Pancreas (tissue), 10 donors: ENCODE data around the gene LAPTM4A. TPM values are rescaled to one million over a fixed set of nuclear protein-coding genes. Genes with fewer than 3 reads are reported as not detected.

Experiments used
- ATAC-seq, 4 donors: fragments of 200-7000 bp; cut with Tn5 transposase; one replicate each; pipeline versions ENCODE4 v1.8.0 to v1.9.1; 2020; ENCODE audit warnings: mild to moderate bottlenecking in 4 of 4, moderate library complexity in 4 of 4
- DNase-seq, 6 donors: peaks; one replicate each; pipeline ENCODE4 v3.0.0-alpha.2; 2020
- FAIRE-seq: peaks from 2 replicates; lab custom pipeline; 2012; peaks lifted over from hg19 to GRCh38; lab: Jason Lieb, UNC
- H3K27ac ChIP-seq, 4 donors: fragments of 200-600 bp; sonication (generic); 1 replicate in 3 of 4; 2 replicates in 1 of 4; pipeline versions ENCODE4 v1.5.0 to v1.8.0; 2020
- H3K27me3 ChIP-seq, 4 donors: fragments of 200-600 bp; one replicate each; pipeline ENCODE4 v1.8.0; 2021
- H3K36me3 ChIP-seq, 3 donors: fragments of 200-600 bp; sonication (generic) in 1 of 3; one replicate each; pipeline versions ENCODE4 v1.5.0 to v1.8.0; 2020 to 2021
- H3K4me1 ChIP-seq, 3 donors: fragments of 200-600 bp; one replicate each; pipeline ENCODE4 v1.8.0; 2021
- H3K4me3 ChIP-seq, 4 donors: fragments of 200-600 bp; sonication (generic) in 2 of 4; one replicate each; pipeline versions ENCODE4 v1.5.0 to v1.8.0; 2020 to 2021
- H3K9me3 ChIP-seq, 4 donors: fragments of 200-600 bp; one replicate each; pipeline ENCODE4 v1.8.0; 2021
- CTCF ChIP-seq, 4 donors: fragments of 200-600 bp; sonication (generic) in 3 of 4; IDR thresholded peaks; one replicate each; pipeline versions ENCODE4 v1.5.0 to v1.8.0; 2021; ENCODE audit warnings: antibody characterized with exemption in 4 of 4
- WGBS, 2 donors: extraction: QIAGEN DNeasy Blood & Tissue Kit; methylation state at CpG; one replicate each; pipeline ENCODE4 v1.1.7; 2013; 5-methylcytosine and 5-hydroxymethylcytosine counted together
- intact Hi-C, 3 donors: fragments of 100-400 bp; cut with DNase I; formaldehyde crosslinking; loops; one replicate each; pipeline versions ENCODE4 v1.11.1 to v1.14.2; 2022
- polyA plus RNA-seq, 2 donors: library from polyadenylated mRNA; stranded (reverse); fragments of 200-250 nt; gene quantifications; one replicate each; pipeline ENCODE4 v1.2.3, GENCODE V29; 2013
- total RNA-seq, 6 donors: library from RNA; stranded (reverse); fragmentation: NEBNext Ultra II Directional in 4 of 6; extraction: Animal tissue kit (Norgen Biotek cat#: 25700) in 4 of 6; gene quantifications; one replicate each; pipeline versions ENCODE4 v1.2.1 to v1.2.4, GENCODE V29; 2021 to 2023
- donor health status: healthy with polysubstance abuse.
- donor health status: DM: no; HTN: no; CAD: no; lungs with moderate emphysema.
- donor health status: DM: no; HTN: no; CAD: no.
- donor health status: control.
- donor health status: control.
- donor health status: Bipolar disorder and iron deficiency.
- donor health status: DM: yes; HTN: yes; CAD: no.
- donor health status: DM: no; HTN: no; CAD: no.
- donor health status: DM: no; HTN: no; CAD: no.
- donor health status: DM: yes; HTN: yes; CAD: no.

Gene LAPTM4A
- total and polyA plus RNA-seq, 8 donors, result 57.8 to 163 (median 98.7) TPM

GRCh38 chr2:20081841-20082240 lies 30.4 kb upstream of the LAPTM4A start:
- Histone ChIP-seq H3K9me3 (no peaks in the 10 kb centered on the region), H3K4me3 (no peak overlapping the region), H3K27ac (no peak overlapping the region), H3K4me1 (peaks cover 0 to 7% (median 0%) of the 10 kb centered on the region in 3 donors), H3K27me3 (no peaks in the 10 kb centered on the region), H3K36me3 (no peaks in the 10 kb centered on the region)
- intact Hi-C loops, result no loop called here
- no peak for DNase-seq
- no peak for FAIRE-seq
- no peak for TF ChIP-seq CTCF (IDR thresholded peaks at IDR 0.05)
- ATAC-seq, result peak in 2 of 4 donors; percentile 18 to 53
- 74 to 76% methylated on average over 2 of the region's 2 CpGs for WGBS, 2 donors

- WGBS, 2 donors, result 46 to 48% methylated on average over 8 of the region's 8 CpGs
- Histone ChIP-seq H3K27me3 (no peaks in the 10 kb centered on the region), H3K36me3 (no peaks in the 10 kb centered on the region), H3K4me3 (no peak overlapping the region), H3K9me3 (no peaks in the 10 kb centered on the region), H3K27ac (no peak overlapping the region), H3K4me1 (peaks cover 0 to 7% (median 0%) of the 10 kb centered on the region in 3 donors)
- peak in 1 of 6 donors; percentile 44 for DNase-seq
- peak in 3 of 4 donors; percentile 35 to 90 (median 87) for ATAC-seq
- intact Hi-C loops, result no loop called here
- no peak for TF ChIP-seq CTCF (IDR thresholded peaks at IDR 0.05)
- no peak for FAIRE-seq
These were observed 29.5 kb upstream of the LAPTM4A start for GRCh38 chr2:20080839-20081415.

- FAIRE-seq (no peak), ATAC-seq (peak in 1 of 4 donors; percentile 15), DNase-seq (no peak)
- H3K4me1 ChIP-seq, result peaks cover 0 to 7% (median 0%) of the 10 kb centered on the region in 3 donors
- intact Hi-C loops, result no loop called here
- H3K4me3 ChIP-seq, result no peak overlapping the region
- 77 to 81% methylated on average over 10 of the region's 10 CpGs for WGBS, 2 donors
- no peak for TF ChIP-seq CTCF (IDR thresholded peaks at IDR 0.05)
- H3K36me3 ChIP-seq, result no peaks in the 10 kb centered on the region
- H3K27ac ChIP-seq, result no peak overlapping the region
- no peaks in the 10 kb centered on the region for H3K27me3 ChIP-seq
- H3K9me3 ChIP-seq, result no peaks in the 10 kb centered on the region
These were observed 29.0 kb upstream of the LAPTM4A start for GRCh38 chr2:20080428-20080827.

- no peak for TF ChIP-seq CTCF (IDR thresholded peaks at IDR 0.05)
- FAIRE-seq, result no peak
- DNase-seq, result no peak
- intact Hi-C loops, result no loop called here
- 85 to 90% methylated on average over 6 of the region's 6 CpGs for WGBS, 2 donors
- ATAC-seq, result no peak
- Histone ChIP-seq H3K4me3 (no peak overlapping the region), H3K9me3 (no peaks in the 10 kb centered on the region), H3K27me3 (no peaks in the 10 kb centered on the region), H3K4me1 (peaks cover 0 to 10% (median 0%) of the 10 kb centered on the region in 3 donors), H3K36me3 (no peaks in the 10 kb centered on the region), H3K27ac (no peak overlapping the region)
These were observed 28.2 kb upstream of the LAPTM4A start for GRCh38 chr2:20079546-20080115.

DNA sequence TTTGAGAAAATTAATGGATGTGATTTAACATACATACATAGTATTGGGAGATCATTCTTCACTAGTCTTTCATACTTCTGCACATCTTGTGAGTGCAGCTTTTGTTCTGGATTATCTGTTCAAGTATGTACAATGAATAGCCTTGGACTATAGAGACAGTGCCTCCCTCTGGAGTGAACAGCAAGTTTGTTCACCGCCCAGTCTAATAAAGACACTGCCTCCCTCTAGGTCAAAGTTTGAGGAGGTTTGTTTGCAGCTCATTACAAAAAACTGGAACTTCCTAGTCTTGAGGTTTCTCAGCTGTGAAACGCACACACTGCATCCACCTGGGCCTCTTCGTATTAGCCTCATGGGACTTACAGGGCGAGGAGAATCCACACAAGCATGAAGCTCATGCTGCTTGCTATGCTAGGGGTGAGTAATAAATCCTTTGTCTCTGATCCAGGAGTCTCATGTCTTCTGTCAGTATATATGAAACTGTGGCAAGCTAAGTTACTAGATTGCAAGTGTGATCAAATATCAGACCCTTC lies 26.0 kb upstream of the LAPTM4A start:
- no peaks in the 10 kb centered on the region for H3K36me3 ChIP-seq
- H3K9me3 ChIP-seq, result no peaks in the 10 kb centered on the region
- H3K27me3 ChIP-seq, result no peaks in the 10 kb centered on the region
- H3K27ac ChIP-seq, result no peak overlapping the region
- H3K4me3 ChIP-seq, result no peak overlapping the region
- no peak for ATAC-seq
- 92 to 93% methylated on average over 4 of the region's 4 CpGs for WGBS, 2 donors
- no peak for FAIRE-seq
- peaks cover 9 to 28% (median 13%) of the 10 kb centered on the region in 3 donors for H3K4me1 ChIP-seq
- no peak for DNase-seq
- no peak for TF ChIP-seq CTCF (IDR thresholded peaks at IDR 0.05)
- intact Hi-C loops, result no loop called here
